H1 (cell line): ENCODE data around the gene MRTFA. TPM values are rescaled to one million over a fixed set of nuclear protein-coding genes. Genes with fewer than 3 reads are reported as not detected.

Source experiments
- CTCF ChIA-PET: fragments of 300-600 bp; sonication (Branson Sonifier 250); formaldehyde crosslinking; loops from one replicate; lab custom pipeline; 2021; ENCODE audit not compliant: partially characterized antibody; lab: Charles Lee
- POLR2A ChIA-PET: fragments of 300-600 bp; sonication (Branson Sonifier 250); formaldehyde crosslinking; loops from one replicate; lab custom pipeline; 2021; ENCODE audit warnings: inconsistent platforms; ENCODE audit not compliant: partially characterized antibody; lab: Charles Lee
- DNase-seq, 2 experiments: peaks; one replicate each; pipeline versions ENCODE4 v3.0.0 to v3.0.0-alpha.2; 2010 to 2022; ENCODE audit warnings: low spot score in 2 of 2, low read depth in 1 of 2, mixed read lengths in 1 of 2
- FAIRE-seq: peaks from 2 replicates; lab custom pipeline; 2011; peaks lifted over from hg19 to GRCh38; lab: Jason Lieb, UNC
- H2AFZ ChIP-seq: 2 replicates; pipeline ENCODE4 v1.8.1; 2012; ENCODE audit warnings: low read length, inconsistent platforms
- H2AK5ac ChIP-seq: 2 replicates; pipeline ENCODE4 v1.6.1; 2013; ENCODE audit warnings: low read depth, low read length
- H2BK120ac ChIP-seq: replicated peaks from 2 replicates; pipeline ENCODE3; 2013; ENCODE audit warnings: low read depth, low read length, inconsistent platforms
- H2BK12ac ChIP-seq: 2 replicates; pipeline ENCODE4 v1.6.1; 2013; ENCODE audit warnings: low read depth, low read length
- H2BK15ac ChIP-seq: 2 replicates; pipeline ENCODE4 v1.6.1; 2013; ENCODE audit warnings: low read length
- H2BK20ac ChIP-seq: 2 replicates; pipeline ENCODE4 v1.6.1; 2013; ENCODE audit warnings: low read length
- H2BK5ac ChIP-seq: 2 replicates; pipeline ENCODE4 v1.6.1; 2013; ENCODE audit warnings: low read depth, low read length
- H3K14ac ChIP-seq: 2 replicates; pipeline ENCODE4 v1.6.1; 2013; ENCODE audit warnings: inconsistent platforms; ENCODE audit not compliant: insufficient read length
- H3K18ac ChIP-seq: 2 replicates; pipeline ENCODE4 v1.6.1; 2013; ENCODE audit warnings: low read length; ENCODE audit errors: extremely low read depth
- H3K23ac ChIP-seq: 2 replicates; pipeline ENCODE4 v1.6.1; 2013; ENCODE audit warnings: inconsistent platforms; ENCODE audit not compliant: insufficient read length
- H3K23me2 ChIP-seq: 2 replicates; pipeline ENCODE4 v1.6.1; 2013; ENCODE audit warnings: low read depth, low read length
- H3K27ac ChIP-seq: 2 replicates; pipeline ENCODE4 v1.6.1; 2011; ENCODE audit warnings: low read depth, low read length, inconsistent platforms
- H3K27me3 ChIP-seq, 4 experiments: replicated peaks in 1 of 4; 1 replicate in 1 of 4; 2 replicates in 3 of 4; pipeline versions ENCODE4 v1.6.1 to v1.8.1; 2011 to 2013; ENCODE audit warnings: low read length in 3 of 4, mild to moderate bottlenecking in 3 of 4, inconsistent platforms in 2 of 4, mixed read lengths in 2 of 4, moderate library complexity in 1 of 4; ENCODE audit not compliant: control insufficient read depth in 3 of 4, insufficient read depth in 3 of 4; ENCODE audit errors: extremely low read depth in 1 of 4
- H3K36me3 ChIP-seq, 4 experiments: 2 replicates each; pipeline versions ENCODE4 v1.6.1 to v1.8.1; 2011 to 2013; ENCODE audit warnings: mild to moderate bottlenecking in 4 of 4, low read length in 3 of 4, moderate library complexity in 2 of 4, control low read depth in 1 of 4, inconsistent platforms in 1 of 4; ENCODE audit not compliant: insufficient read depth in 4 of 4, control insufficient read depth in 2 of 4
- H3K4ac ChIP-seq: replicated peaks from 2 replicates; pipeline ENCODE3; 2013; ENCODE audit warnings: low read length, low read depth, mixed read lengths, inconsistent platforms; ENCODE audit not compliant: insufficient read length
- H3K4me1 ChIP-seq, 4 experiments: replicated peaks in 1 of 4; 1 replicate in 1 of 4; 2 replicates in 3 of 4; pipeline versions ENCODE4 v1.6.1 to v1.8.1; 2011 to 2013; ENCODE audit warnings: low read length in 3 of 4, inconsistent platforms in 2 of 4, mixed read lengths in 1 of 4; ENCODE audit not compliant: insufficient read depth in 4 of 4, control insufficient read depth in 3 of 4
- H3K4me2 ChIP-seq, 2 experiments: 2 replicates each; pipeline versions ENCODE4 v1.6.1 to v1.8.1; 2011 to 2013; ENCODE audit warnings: low read depth in 2 of 2, low read length in 2 of 2, control low read depth in 1 of 2, inconsistent platforms in 1 of 2, mild to moderate bottlenecking in 1 of 2; ENCODE audit not compliant: insufficient read depth in 1 of 2
- H3K4me3 ChIP-seq, 4 experiments: fragments of 200-600, 300-600 bp in 1 of 4; sonication (generic), shearing (Covaris generic), sonication (Bioruptor Twin) in 1 of 4; 2 replicates each; pipeline versions ENCODE4 v1.5.1 to v1.8.1; 2011 to 2016; ENCODE audit warnings: low read length in 4 of 4, low read depth in 3 of 4, control low read depth in 2 of 4, inconsistent platforms in 2 of 4, mild to moderate bottlenecking in 2 of 4, mixed read lengths in 1 of 4, moderate library complexity in 1 of 4; ENCODE audit not compliant: insufficient read depth in 2 of 4; ENCODE audit errors: extremely low read depth in 1 of 4
- H3K56ac ChIP-seq: replicated peaks from 2 replicates; pipeline ENCODE3; 2013; ENCODE audit warnings: low read depth, mild to moderate bottlenecking, mixed read lengths, low read length, inconsistent platforms; ENCODE audit not compliant: insufficient read length
- H3K79me1 ChIP-seq: 2 replicates; pipeline ENCODE4 v1.6.1; 2013; ENCODE audit warnings: low read depth, low read length, control low read depth
- H3K79me2 ChIP-seq, 2 experiments: 2 replicates each; pipeline versions ENCODE4 v1.6.1 to v1.8.1; 2012 to 2013; ENCODE audit warnings: low read length in 2 of 2, mild to moderate bottlenecking in 2 of 2, inconsistent platforms in 1 of 2; ENCODE audit not compliant: insufficient read depth in 2 of 2, control insufficient read depth in 1 of 2
- H3K9ac ChIP-seq, 4 experiments: replicated peaks in 1 of 4; 1 replicate in 1 of 4; 2 replicates in 3 of 4; pipeline versions ENCODE4 v1.6.1 to v1.8.1; 2011 to 2013; ENCODE audit warnings: low read depth in 3 of 4, low read length in 3 of 4, control low read depth in 2 of 4, mild to moderate bottlenecking in 2 of 4, moderate library complexity in 2 of 4, inconsistent platforms in 1 of 4; ENCODE audit errors: extremely low read depth in 1 of 4
- H3K9me3 ChIP-seq, 2 experiments: 2 replicates each; pipeline versions ENCODE4 v1.6.1 to v1.8.1; 2012 to 2013; ENCODE audit warnings: mild to moderate bottlenecking in 2 of 2, moderate library complexity in 2 of 2, control low read depth in 1 of 2, inconsistent platforms in 1 of 2, low read depth in 1 of 2, low read length in 1 of 2, mixed read lengths in 1 of 2; ENCODE audit not compliant: insufficient read depth in 2 of 2
- H4K20me1 ChIP-seq, 2 experiments: replicated peaks in 1 of 2; 2 replicates each; pipeline versions ENCODE3 to v1.8.1; 2011 to 2013; ENCODE audit warnings: inconsistent platforms in 2 of 2, low read length in 2 of 2, mild to moderate bottlenecking in 1 of 2; ENCODE audit not compliant: insufficient read depth in 2 of 2, control insufficient read depth in 1 of 2
- H4K5ac ChIP-seq: 2 replicates; pipeline ENCODE4 v1.6.1; 2013; ENCODE audit warnings: low read length, low read depth, mixed read lengths, inconsistent platforms; ENCODE audit not compliant: insufficient read length
- H4K8ac ChIP-seq: 2 replicates; pipeline ENCODE4 v1.8.0; 2013; ENCODE audit warnings: mild to moderate bottlenecking, moderate library complexity, low read length, inconsistent platforms; ENCODE audit not compliant: insufficient read depth; ENCODE audit errors: extremely low read depth
- H4K91ac ChIP-seq: replicated peaks from 2 replicates; pipeline ENCODE3; 2013; ENCODE audit warnings: low read length, mixed read lengths, inconsistent platforms; ENCODE audit not compliant: insufficient read length
- CEBPB ChIP-seq: IDR thresholded peaks from 2 replicates; pipeline ENCODE4 v1.6.1; 2012; ENCODE audit warnings: low read depth, low read length
- KDM4A ChIP-seq: IDR thresholded peaks from one replicate; pipeline ENCODE4 v1.7.1; 2012; ENCODE audit warnings: low read depth, mild to moderate bottlenecking, moderate library complexity, low read length, inconsistent platforms; ENCODE audit not compliant: severe bottlenecking
- NRF1 ChIP-seq: IDR thresholded peaks from 2 replicates; pipeline ENCODE4 v1.6.1; 2011; ENCODE audit warnings: mild to moderate bottlenecking, low read depth, low read length, improper control_type of control experiment
- POLR2AphosphoS5 ChIP-seq: IDR thresholded peaks from 2 replicates; pipeline ENCODE4 v1.6.1; 2011; ENCODE audit warnings: low read depth, low read length
- SIN3A ChIP-seq, 2 experiments: IDR thresholded peaks in 1 of 2; conservative IDR thresholded peaks in 1 of 2; 2 replicates each; pipeline ENCODE4 v1.6.1; 2011 to 2012; ENCODE audit warnings: low read length in 2 of 2, improper control_type of control experiment in 1 of 2, low read depth in 1 of 2, mild to moderate bottlenecking in 1 of 2
- SIRT6 ChIP-seq: IDR thresholded peaks from one replicate; pipeline ENCODE4 v1.7.1; 2012; ENCODE audit warnings: low read length, inconsistent platforms
- TCF12 ChIP-seq: IDR thresholded peaks from 2 replicates; pipeline ENCODE4 v1.6.1; 2011; ENCODE audit warnings: low read depth, mild to moderate bottlenecking, low read length
- WGBS, 2 experiments: shearing (Covaris generic) in 1 of 2; methylation state at CpG; one replicate each; pipeline versions ENCODE4 v1.1.6 to v1.1.7; 2013 to 2015; ENCODE audit warnings: low lambda C conversion rate in 2 of 2, mixed read lengths in 2 of 2, inconsistent platforms in 1 of 2, low coverage in 1 of 2, missing lambda C conversion rate in 1 of 2; ENCODE audit not compliant: insufficient replicate concordance in 2 of 2, insufficient coverage in 1 of 2, insufficient read length in 1 of 2; ENCODE audit errors: extremely low coverage in 1 of 2, missing lambda C conversion rate in 1 of 2; 5-methylcytosine and 5-hydroxymethylcytosine counted together
- polyA plus RNA-seq, 7 experiments: library from polyadenylated mRNA; depleted of rRNA in 3 of 7; stranded (reverse) in 5 of 7; unstranded in 2 of 7; fragments of >200 nt in 5 of 7; fragments of 200-250 nt in 2 of 7; gene quantifications; 1 replicate in 5 of 7; 2 replicates in 1 of 7; 4 replicates in 1 of 7; pipeline versions ENCODE4 v1.2.1 to v1.2.3, GENCODE V29; 2011 to 2013; ENCODE audit warnings: missing spikeins in 2 of 7, mixed read lengths in 2 of 7
- total RNA-seq: library from RNA; stranded (reverse); fragmentation: NEBNext Ultra II Directional; extraction: Animal tissue kit (Norgen Biotek cat#: 25700); gene quantifications from 2 replicates; pipeline ENCODE4 v1.2.1, GENCODE V29; 2021
- TF ChIP-seq, protein P1 (sequence below): IDR thresholded peaks from 2 replicates; pipeline ENCODE4 v1.6.1; 2011; ENCODE audit warnings: low read depth, mild to moderate bottlenecking, low read length; ENCODE audit not compliant: insufficient read depth

The MRTFA gene
- total and polyA plus RNA-seq, 2 of the 8 experiments (the other 6 are each of a cell fraction or from before 2014, with no cell fraction given) = 5.4 to 37.9 TPM

DNA sequence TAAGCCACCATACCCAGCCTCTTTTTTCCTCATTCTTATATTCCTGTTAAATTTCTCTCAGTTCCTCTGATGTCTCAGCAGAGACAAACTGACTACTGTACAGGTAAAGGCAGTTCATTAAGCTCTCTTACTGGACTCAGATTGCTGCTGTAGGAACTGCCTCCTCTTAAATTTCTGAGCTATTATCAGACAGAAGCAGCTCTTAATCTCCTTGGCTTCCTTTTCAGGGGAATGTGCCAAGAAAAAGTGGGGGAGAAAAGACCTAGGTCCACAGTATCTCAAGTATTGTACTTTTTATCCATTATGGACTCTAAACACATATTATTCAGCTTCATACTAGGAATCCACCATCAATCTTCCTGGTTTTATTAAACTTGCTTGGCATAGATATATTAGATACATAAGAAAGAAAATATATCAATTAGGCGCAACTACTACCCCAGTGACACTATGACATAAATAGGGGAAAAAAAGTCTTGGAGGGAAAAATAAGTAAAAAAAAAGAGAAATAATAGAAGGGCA lies 26.1 kb downstream of the MRTFA start:
- Histone ChIP-seq H3K4me1 (peaks cover 0 to 5% (median 3%) of the 10 kb centered on the region in 4 experiments), H2BK120ac (no peak overlapping the region), H3K14ac (no peak overlapping the region), H3K56ac (no peak overlapping the region), H2AK5ac (no peak overlapping the region), H3K9me3 (no peaks in the 10 kb centered on the region), H3K23ac (no peak overlapping the region), H3K4me2 (no peak overlapping the region), H2AFZ (no peak overlapping the region), H3K79me1 (no peaks in the 10 kb centered on the region; the same call in 1 of the 2 replicates), H3K27ac (no peak overlapping the region), H3K9ac (no peak overlapping the region), H4K91ac (no peak overlapping the region), H3K79me2 (peaks cover 0 to 57% of the 10 kb centered on the region in 2 experiments; a peak in 3 of 4 replicates), H3K27me3 (no peaks in the 10 kb centered on the region), H3K4me3 (no peak overlapping the region), H3K18ac (no peak overlapping the region), H2BK12ac (no peak overlapping the region), H4K5ac (no peak overlapping the region), H4K20me1 (no peaks in the 10 kb centered on the region), H2BK5ac (no peak overlapping the region), H3K23me2 (no peaks in the 10 kb centered on the region), H4K8ac (no peak overlapping the region), H2BK20ac (no peak overlapping the region), H3K36me3 (no peaks in the 10 kb centered on the region), H3K4ac (no peak overlapping the region), H2BK15ac (no peak overlapping the region)
- DNase-seq = no peak
- WGBS, 2 experiments = 100% methylated on average over 1 of the region's 1 CpG; no CpG with 5 or more reads in 1 of the 2 experiments
- CTCF ChIA-PET = interaction anchor here (0.5 to 1.1 kb wide), 4 partner anchors 84 to 1498 kb away, joined by 3 read pairs; no protein-coding TSS in a partner anchor
- no peak for FAIRE-seq
- no peak for TF ChIP-seq TCF12
- TF ChIP-seq POLR2AphosphoS5 = no peak
- no peak for TF ChIP-seq KDM4A
- TF ChIP-seq SIRT6 = no peak
- TF ChIP-seq NRF1 = no peak
- TF ChIP-seq, protein P1, sequence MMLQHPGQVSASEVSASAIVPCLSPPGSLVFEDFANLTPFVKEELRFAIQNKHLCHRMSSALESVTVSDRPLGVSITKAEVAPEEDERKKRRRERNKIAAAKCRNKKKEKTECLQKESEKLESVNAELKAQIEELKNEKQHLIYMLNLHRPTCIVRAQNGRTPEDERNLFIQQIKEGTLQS = no peak
- TF ChIP-seq SIN3A (conservative IDR thresholded peaks at IDR 0.05 in 1 of 2, IDR thresholded peaks at IDR 0.05 in 1 of 2; ENCODE audit: low read depth in 1 of 2, low read length in 2 of 2) = no peak
- TF ChIP-seq CEBPB = no peak
- POLR2A ChIA-PET = no interaction called here
